Measurements from ENCODE around the gene MACROH2A1. TPM values are rescaled to one million over a fixed set of nuclear protein-coding genes. Genes with fewer than 3 reads are reported as not detected.

MACROH2A1 gene
- total RNA-seq, 2 donors from 2014 or later, result 189 to 191 TPM

DNA sequence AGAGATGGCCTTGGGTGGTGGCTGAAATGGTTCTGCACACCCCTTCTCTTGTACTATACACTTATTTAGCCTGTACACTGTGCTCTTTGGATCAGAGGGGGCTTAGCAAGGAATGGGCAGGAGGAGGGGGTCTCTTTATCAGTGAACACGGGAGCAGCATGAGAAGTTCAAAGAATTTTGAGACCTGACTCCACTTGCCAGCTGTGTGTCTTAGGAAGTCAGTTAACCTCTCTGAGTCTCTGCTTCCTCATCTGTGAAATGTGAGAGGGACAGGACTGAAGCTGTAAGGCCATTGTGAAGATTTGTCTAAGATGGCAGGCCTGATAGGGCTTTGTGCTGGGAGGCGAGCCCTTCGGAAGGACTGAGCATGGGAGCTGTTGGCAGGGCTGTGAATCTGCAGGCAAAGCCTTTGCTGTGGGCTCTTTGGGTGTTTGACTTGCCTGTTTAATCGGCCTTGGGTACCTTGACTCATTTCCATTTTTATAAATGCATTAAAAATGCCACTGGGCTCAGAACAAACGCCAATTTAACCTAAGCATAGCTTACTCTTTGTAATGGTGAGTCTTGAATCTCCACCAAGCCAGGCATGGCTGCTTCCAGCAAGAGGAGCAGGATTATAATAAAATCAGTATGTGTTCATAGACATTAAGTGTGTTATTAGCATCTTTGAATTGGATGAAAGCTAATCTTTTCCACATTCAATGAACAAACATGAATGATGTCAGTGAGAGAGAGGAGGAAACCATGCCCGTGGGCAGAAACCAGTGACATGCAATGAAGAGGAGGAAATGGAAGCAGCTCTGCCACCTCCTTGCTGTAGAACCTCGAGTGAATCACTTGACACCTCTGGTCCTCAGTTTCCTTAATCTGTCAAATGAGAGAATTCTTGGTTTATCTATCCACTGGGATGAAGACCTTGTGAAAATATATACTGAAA lies 89.4 kb downstream of the MACROH2A1 start:
- no peaks in the 10 kb centered on the region for H3K9me3 ChIP-seq
- DNase-seq (ENCODE audit: low spot score), result peak; percentile 3
- H3K27me3 ChIP-seq (replicated peaks; ENCODE audit: insufficient read depth), result no peaks in the 10 kb centered on the region
- 65% methylated on average over 7 of the region's 7 CpGs for WGBS
- H3K4me3 ChIP-seq, result no peak overlapping the region
- no peak overlapping the region for H3K27ac ChIP-seq
- TF ChIP-seq, protein P1, sequence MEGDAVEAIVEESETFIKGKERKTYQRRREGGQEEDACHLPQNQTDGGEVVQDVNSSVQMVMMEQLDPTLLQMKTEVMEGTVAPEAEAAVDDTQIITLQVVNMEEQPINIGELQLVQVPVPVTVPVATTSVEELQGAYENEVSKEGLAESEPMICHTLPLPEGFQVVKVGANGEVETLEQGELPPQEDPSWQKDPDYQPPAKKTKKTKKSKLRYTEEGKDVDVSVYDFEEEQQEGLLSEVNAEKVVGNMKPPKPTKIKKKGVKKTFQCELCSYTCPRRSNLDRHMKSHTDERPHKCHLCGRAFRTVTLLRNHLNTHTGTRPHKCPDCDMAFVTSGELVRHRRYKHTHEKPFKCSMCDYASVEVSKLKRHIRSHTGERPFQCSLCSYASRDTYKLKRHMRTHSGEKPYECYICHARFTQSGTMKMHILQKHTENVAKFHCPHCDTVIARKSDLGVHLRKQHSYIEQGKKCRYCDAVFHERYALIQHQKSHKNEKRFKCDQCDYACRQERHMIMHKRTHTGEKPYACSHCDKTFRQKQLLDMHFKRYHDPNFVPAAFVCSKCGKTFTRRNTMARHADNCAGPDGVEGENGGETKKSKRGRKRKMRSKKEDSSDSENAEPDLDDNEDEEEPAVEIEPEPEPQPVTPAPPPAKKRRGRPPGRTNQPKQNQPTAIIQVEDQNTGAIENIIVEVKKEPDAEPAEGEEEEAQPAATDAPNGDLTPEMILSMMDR (IDR thresholded peaks at IDR 0.05), result no peak
- no peak for TF ChIP-seq POLR2AphosphoS5 (IDR thresholded peaks at IDR 0.05)
- no peak for TF ChIP-seq POLR2A (IDR thresholded peaks at IDR 0.05)
- intact Hi-C loops (cut with DNase I), result no loop called here
- H3K36me3 ChIP-seq, result no peaks in the 10 kb centered on the region
- no peaks in the 10 kb centered on the region for H3K4me1 ChIP-seq (replicated peaks)

DNA sequence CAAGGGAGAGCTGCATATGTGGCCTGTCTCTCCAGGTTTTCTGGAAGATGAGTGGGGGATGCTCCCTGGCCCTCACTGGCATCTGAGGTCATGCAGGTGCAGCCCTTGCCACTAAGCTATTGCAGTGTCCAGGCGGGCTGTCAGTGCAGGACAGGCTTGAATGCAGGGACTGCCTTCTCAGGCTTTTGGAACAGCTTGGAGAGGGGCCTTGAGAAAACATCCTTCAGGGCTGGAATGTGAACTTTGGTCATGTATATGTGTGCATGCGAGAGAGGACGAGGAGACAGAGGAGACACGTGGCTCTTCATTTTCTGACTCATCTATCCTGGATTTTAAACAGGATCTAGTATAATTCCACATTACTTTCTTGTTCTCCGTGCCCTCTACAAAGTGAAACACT lies 90.3 kb downstream of the MACROH2A1 start:
- no peaks in the 10 kb centered on the region for H3K27me3 ChIP-seq (replicated peaks; ENCODE audit: insufficient read depth)
- WGBS, result 79% methylated on average over 5 of the region's 5 CpGs
- no peaks in the 10 kb centered on the region for H3K4me1 ChIP-seq (replicated peaks)
- H3K36me3 ChIP-seq, result no peaks in the 10 kb centered on the region
- no peak overlapping the region for H3K4me3 ChIP-seq
- TF ChIP-seq, protein P1 (IDR thresholded peaks at IDR 0.05), result no peak
- TF ChIP-seq POLR2A (IDR thresholded peaks at IDR 0.05) (no peak), POLR2AphosphoS5 (IDR thresholded peaks at IDR 0.05) (no peak)
- intact Hi-C loops (cut with DNase I), result no loop called here
- H3K9me3 ChIP-seq, result no peaks in the 10 kb centered on the region
- DNase-seq (ENCODE audit: low spot score), result peak; percentile 2
- no peak overlapping the region for H3K27ac ChIP-seq

DNA sequence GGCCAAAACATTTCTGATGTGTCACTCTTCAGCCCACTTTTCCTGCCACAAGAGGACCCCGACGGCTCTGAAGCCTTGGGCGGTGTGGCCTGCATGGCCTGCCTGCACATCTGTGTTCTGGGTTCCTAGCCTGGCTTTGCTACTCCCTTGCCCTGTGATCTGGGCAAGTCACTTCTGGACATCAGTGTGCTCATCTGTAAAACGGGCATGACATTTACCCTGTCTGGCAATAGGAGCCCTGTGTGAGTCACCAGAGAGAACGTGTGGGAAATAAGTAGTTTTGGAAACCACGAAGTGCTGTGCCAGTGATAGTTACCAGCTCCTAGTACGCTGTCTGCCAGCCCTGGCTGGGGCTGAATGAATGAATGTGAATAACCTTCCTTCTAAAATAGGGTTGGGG lies 90.8 kb downstream of the MACROH2A1 start:
- H3K27me3 ChIP-seq (replicated peaks; ENCODE audit: insufficient read depth), result no peaks in the 10 kb centered on the region
- H3K9me3 ChIP-seq, result no peaks in the 10 kb centered on the region
- TF ChIP-seq POLR2AphosphoS5 (IDR thresholded peaks at IDR 0.05) (no peak), POLR2A (IDR thresholded peaks at IDR 0.05) (no peak)
- TF ChIP-seq, protein P1 (IDR thresholded peaks at IDR 0.05), result no peak
- H3K27ac ChIP-seq, result no peak overlapping the region
- intact Hi-C loops (cut with DNase I), result no loop called here
- DNase-seq (ENCODE audit: low spot score), result no peak
- H3K36me3 ChIP-seq, result no peaks in the 10 kb centered on the region
- no peaks in the 10 kb centered on the region for H3K4me1 ChIP-seq (replicated peaks)
- WGBS, result 85% methylated on average over 5 of the region's 7 CpGs
- H3K4me3 ChIP-seq, result no peak overlapping the region

DNA sequence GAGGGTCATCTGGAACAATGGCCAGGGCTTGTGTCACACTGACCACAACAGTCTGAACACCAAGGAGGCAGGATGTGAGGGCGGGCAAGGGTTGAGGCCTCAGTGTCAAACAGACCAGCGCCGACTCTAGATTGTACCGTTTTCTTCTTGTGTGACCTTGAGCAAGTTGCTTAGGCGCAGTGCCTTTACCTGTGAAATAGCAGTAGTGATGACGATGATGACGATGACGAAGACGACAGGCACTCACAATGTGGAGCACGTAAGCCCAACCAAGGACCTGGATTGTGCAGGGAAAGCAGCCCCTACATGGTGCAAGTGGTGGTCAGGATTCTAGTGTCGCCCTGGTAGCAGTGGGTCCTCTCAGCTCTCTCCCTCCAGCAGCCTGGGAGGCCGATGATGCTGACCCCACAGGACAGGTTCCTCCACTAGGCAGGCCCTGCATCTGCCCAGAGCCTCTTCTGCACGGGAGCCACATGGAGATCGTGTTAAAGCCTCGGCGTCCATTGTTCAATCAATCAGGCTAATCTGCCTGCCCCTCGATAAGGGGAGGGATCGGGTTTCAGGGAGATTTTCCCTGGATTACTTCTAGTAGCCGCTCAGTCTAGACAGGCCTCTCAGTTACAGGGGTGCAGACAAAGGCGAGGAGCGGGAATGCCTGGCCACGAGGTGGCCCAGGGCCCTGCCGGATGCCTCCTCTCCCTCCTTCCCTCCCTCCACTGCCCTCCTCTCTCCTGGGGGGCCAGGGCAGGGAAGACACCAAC lies 91.7 kb downstream of the MACROH2A1 start:
- no peaks in the 10 kb centered on the region for H3K9me3 ChIP-seq
- 88% methylated on average over 23 of the region's 23 CpGs for WGBS
- H3K4me3 ChIP-seq, result no peak overlapping the region
- H3K4me1 ChIP-seq (replicated peaks), result no peaks in the 10 kb centered on the region
- no peaks in the 10 kb centered on the region for H3K27me3 ChIP-seq (replicated peaks; ENCODE audit: insufficient read depth)
- H3K27ac ChIP-seq, result no peak overlapping the region
- no peaks in the 10 kb centered on the region for H3K36me3 ChIP-seq
- DNase-seq (ENCODE audit: low spot score), result no peak
- intact Hi-C loops (cut with DNase I), result no loop called here
- TF ChIP-seq, protein P1 (IDR thresholded peaks at IDR 0.05), result no peak
- TF ChIP-seq POLR2A (IDR thresholded peaks at IDR 0.05) (no peak), POLR2AphosphoS5 (IDR thresholded peaks at IDR 0.05) (no peak)
